Activated CD4-positive, alpha-beta T cell treated with anti-CD3 and anti-CD28 coated beads, Interleukin-2, amount 10 ng/mL, durations not matched to agents 7 days and 5 days (primary cell): ENCODE data around the gene RPA1. TPM values are rescaled to one million over a fixed set of nuclear protein-coding genes. Genes with fewer than 3 reads are reported as not detected.

Experiments used
- CTCF ChIA-PET: fragments of 350-600 bp; sonication (Branson Sonifier 250); formaldehyde crosslinking; loops from one replicate; lab custom pipeline; 2021; ENCODE audit warnings: antibody characterized with exemption; lab: Charles Lee
- POLR2A ChIA-PET: fragments of 350-600 bp; sonication (Branson Sonifier 250); formaldehyde crosslinking; loops from one replicate; lab custom pipeline; 2021; ENCODE audit warnings: antibody characterized with exemption; lab: Charles Lee
- DNase-seq: peaks from one replicate; pipeline ENCODE4 v3.0.0-alpha.2; 2020
- H3K27ac Mint-ChIP-seq: one replicate; pipeline ENCODE4 v1.8.0; 2021; ENCODE audit warnings: mild to moderate bottlenecking, moderate library complexity, mixed read lengths
- H3K27me3 Mint-ChIP-seq: one replicate; pipeline ENCODE4 v1.8.0; 2021; ENCODE audit warnings: mixed read lengths
- H3K36me3 Mint-ChIP-seq: one replicate; pipeline ENCODE4 v1.8.0; 2021; ENCODE audit warnings: low read depth, mixed read lengths
- H3K4me1 Mint-ChIP-seq: one replicate; pipeline ENCODE4 v1.8.0; 2021; ENCODE audit warnings: mixed read lengths
- H3K4me3 Mint-ChIP-seq: one replicate; pipeline ENCODE4 v1.8.0; 2021; ENCODE audit warnings: mild to moderate bottlenecking, moderate library complexity, mixed read lengths
- H3K9me3 Mint-ChIP-seq: one replicate; pipeline ENCODE4 v1.8.0; 2021; ENCODE audit warnings: mixed read lengths
- total RNA-seq, 2 experiments: library from RNA; stranded (reverse); gene quantifications; one replicate each; pipeline ENCODE4 v1.2.3, GENCODE V29; 2021

RPA1 gene
- 100 to 1,000 TPM; 288 to 292 TPM for total RNA-seq

- CTCF ChIA-PET, result interaction anchor here (0.6 to 1.4 kb wide), 2 partner anchors 10 to 131 kb away, joined by 3 to 4 read pairs; no protein-coding TSS in a partner anchor
- H3K9me3 Mint-ChIP-seq, result peaks cover 2% of the 10 kb centered on the region
- peaks cover 47% of the 10 kb centered on the region for H3K36me3 Mint-ChIP-seq
- peak within 1 kb of the TSS; percentile 97 for H3K4me3 Mint-ChIP-seq
- H3K4me1 Mint-ChIP-seq, result peaks cover 70% of the 10 kb centered on the region
- peak within 1 kb of the TSS; percentile 93 for H3K27ac Mint-ChIP-seq
- no peaks in the 10 kb centered on the region for H3K27me3 Mint-ChIP-seq
- DNase-seq, result peak; percentile 90
- POLR2A ChIA-PET, result interaction anchor here (0.7 to 0.9 kb wide), 2 partner anchors 16 to 113 kb away, joined by 3 to 5 read pairs; no protein-coding TSS in a partner anchor
Observed at GRCh38 chr17:1829592-1830257, at the start of gene RPA1, which contains the start of gene SMYD4. TSS of gene RPA1 (plus strand) at chr17:1830005. CDS start at chr17:1830094, 89 bp downstream. TSS of gene SMYD4 (minus strand) at chr17:1829902. CDS start at chr17:1827994, 1,908 bp downstream.

- ChIA-PET POLR2A (no interaction called here), CTCF (interaction anchor here (1.4 kb wide), 2 partner anchors 9 to 12 kb away, joined by 4 read pairs; no protein-coding TSS in a partner anchor)
- Mint-ChIP-seq H3K4me1 (peaks cover 25% of the 10 kb centered on the region), H3K9me3 (no peaks in the 10 kb centered on the region), H3K27ac (peak overlapping the region; percentile 76), H3K27me3 (no peaks in the 10 kb centered on the region), H3K36me3 (peaks cover 54% of the 10 kb centered on the region), H3K4me3 (no peak overlapping the region)
- no peak for DNase-seq
Observed at GRCh38 chr17:1782171-1782567, 47.6 kb upstream of the RPA1 start.

GRCh38 chr17:1783271-1783670 is 46.5 kb upstream of the RPA1 start:
- peaks cover 25% of the 10 kb centered on the region for H3K4me1 Mint-ChIP-seq
- H3K36me3 Mint-ChIP-seq, result peaks cover 52% of the 10 kb centered on the region
- no peaks in the 10 kb centered on the region for H3K27me3 Mint-ChIP-seq
- H3K27ac Mint-ChIP-seq, result peak overlapping the region; percentile 61
- POLR2A ChIA-PET, result no interaction called here
- DNase-seq, result no peak
- CTCF ChIA-PET, result interaction anchor here (1.4 to 2.3 kb wide), 4 partner anchors 11 to 120 kb away, joined by 4 to 8 read pairs (median 6); no protein-coding TSS in a partner anchor
- H3K9me3 Mint-ChIP-seq, result no peaks in the 10 kb centered on the region
- no peak overlapping the region for H3K4me3 Mint-ChIP-seq

GRCh38 chr17:1783834-1784611 is 45.8 kb upstream of the RPA1 start:
- POLR2A ChIA-PET, result no interaction called here
- peaks cover 25% of the 10 kb centered on the region for H3K4me1 Mint-ChIP-seq
- peak; percentile 20 for DNase-seq
- peaks cover 55% of the 10 kb centered on the region for H3K36me3 Mint-ChIP-seq
- no peak overlapping the region for H3K4me3 Mint-ChIP-seq
- CTCF ChIA-PET, result interaction anchor here (0.6 to 2.3 kb wide), 5 partner anchors 12 to 121 kb away, joined by 4 to 8 read pairs (median 5); no protein-coding TSS in a partner anchor
- H3K27me3 Mint-ChIP-seq, result no peaks in the 10 kb centered on the region
- no peaks in the 10 kb centered on the region for H3K9me3 Mint-ChIP-seq
- H3K27ac Mint-ChIP-seq, result peak overlapping the region; percentile 61

GRCh38 chr17:1785930-1786329 is 43.9 kb upstream of the RPA1 start:
- H3K27me3 Mint-ChIP-seq, result no peaks in the 10 kb centered on the region
- peaks cover 47% of the 10 kb centered on the region for H3K36me3 Mint-ChIP-seq
- no peak overlapping the region for H3K4me3 Mint-ChIP-seq
- POLR2A ChIA-PET, result no interaction called here
- H3K4me1 Mint-ChIP-seq, result peaks cover 23% of the 10 kb centered on the region
- CTCF ChIA-PET, result interaction anchor here (0.6 kb wide), 2 partner anchors 101 to 932 kb away, joined by 3 to 4 read pairs; partner anchors contain the start of gene PRPF8
- H3K27ac Mint-ChIP-seq, result peak overlapping the region; percentile 10
- DNase-seq, result no peak
- H3K9me3 Mint-ChIP-seq, result no peaks in the 10 kb centered on the region

GRCh38 chr17:1786708-1787107 is 43.1 kb upstream of the RPA1 start:
- H3K4me3 Mint-ChIP-seq, result no peak overlapping the region
- no peak for DNase-seq
- H3K27me3 Mint-ChIP-seq, result no peaks in the 10 kb centered on the region
- no peaks in the 10 kb centered on the region for H3K9me3 Mint-ChIP-seq
- H3K4me1 Mint-ChIP-seq, result peaks cover 25% of the 10 kb centered on the region
- ChIA-PET CTCF (interaction anchor here (0.8 kb wide), 1 partner anchor 496 kb away, joined by 6 read pairs; no protein-coding TSS in a partner anchor), POLR2A (no interaction called here)
- H3K27ac Mint-ChIP-seq, result no peak overlapping the region
- peaks cover 44% of the 10 kb centered on the region for H3K36me3 Mint-ChIP-seq

GRCh38 chr17:1787301-1787902 is 42.4 kb upstream of the RPA1 start:
- DNase-seq, result no peak
- CTCF ChIA-PET, result interaction anchor here (0.8 kb wide), 1 partner anchor 495 kb away, joined by 6 read pairs; no protein-coding TSS in a partner anchor
- H3K36me3 Mint-ChIP-seq, result peaks cover 37% of the 10 kb centered on the region

GRCh38 chr17:1789936-1790335 is 39.9 kb upstream of the RPA1 start:
- Mint-ChIP-seq H3K36me3 (peaks cover 20% of the 10 kb centered on the region), H3K27ac (no peak overlapping the region), H3K9me3 (no peaks in the 10 kb centered on the region), H3K27me3 (no peaks in the 10 kb centered on the region), H3K4me3 (no peak overlapping the region), H3K4me1 (peaks cover 3% of the 10 kb centered on the region)
- DNase-seq, result no peak
- ChIA-PET POLR2A (no interaction called here), CTCF (no interaction called here)

More at GRCh38 chr17:1787301-1787902, 42.4 kb upstream of the RPA1 start:
- Mint-ChIP-seq H3K4me1 (peaks cover 21% of the 10 kb centered on the region), H3K27me3 (no peaks in the 10 kb centered on the region), H3K9me3 (no peaks in the 10 kb centered on the region), H3K4me3 (no peak overlapping the region), H3K27ac (no peak overlapping the region)
- POLR2A ChIA-PET, result no interaction called here

- H3K4me1 Mint-ChIP-seq, result peaks cover 9% of the 10 kb centered on the region
- POLR2A ChIA-PET, result no interaction called here
- no peak overlapping the region for H3K4me3 Mint-ChIP-seq
- H3K9me3 Mint-ChIP-seq, result no peaks in the 10 kb centered on the region
- CTCF ChIA-PET, result interaction anchor here (0.6 to 1.0 kb wide), 2 partner anchors 21 to 664 kb away, joined by 3 to 4 read pairs; no protein-coding TSS in a partner anchor
- no peaks in the 10 kb centered on the region for H3K27me3 Mint-ChIP-seq
- peaks cover 22% of the 10 kb centered on the region for H3K36me3 Mint-ChIP-seq
- peak overlapping the region; percentile 19 for H3K27ac Mint-ChIP-seq
- DNase-seq, result no peak
Observed at GRCh38 chr17:1792495-1793446, 37.0 kb upstream of the RPA1 start.

GRCh38 chr17:1793447-1793806 is 36.4 kb upstream of the RPA1 start:
- no peaks in the 10 kb centered on the region for H3K27me3 Mint-ChIP-seq
- no peak overlapping the region for H3K27ac Mint-ChIP-seq
- CTCF ChIA-PET, result interaction anchor here (0.6 kb wide), 1 partner anchor 8 kb away, joined by 4 read pairs; no protein-coding TSS in a partner anchor
- H3K36me3 Mint-ChIP-seq, result peaks cover 22% of the 10 kb centered on the region
- peaks cover 9% of the 10 kb centered on the region for H3K4me1 Mint-ChIP-seq
- POLR2A ChIA-PET, result no interaction called here
- no peak overlapping the region for H3K4me3 Mint-ChIP-seq
- H3K9me3 Mint-ChIP-seq, result no peaks in the 10 kb centered on the region
- no peak for DNase-seq

GRCh38 chr17:1796800-1797199 is 33.0 kb upstream of the RPA1 start:
- Mint-ChIP-seq H3K4me1 (peaks cover 7% of the 10 kb centered on the region), H3K4me3 (no peak overlapping the region), H3K27me3 (no peaks in the 10 kb centered on the region), H3K36me3 (peaks cover 29% of the 10 kb centered on the region), H3K9me3 (no peaks in the 10 kb centered on the region), H3K27ac (no peak overlapping the region)
- POLR2A ChIA-PET, result no interaction called here
- no peak for DNase-seq
- CTCF ChIA-PET, result interaction anchor here (1.2 kb wide), 1 partner anchor 110 kb away, joined by 4 read pairs; no protein-coding TSS in a partner anchor
